Uterus (tissue), 2 donors: Measurements from ENCODE around the gene FAM43B.

ENCODE experiments used
- POLR2A ChIP-seq, 2 donors: fragments of 450-650 bp; IDR thresholded peaks; one replicate each; pipeline ENCODE4 v1.6.1; 2016; ENCODE audit warnings: antibody characterized with exemption in 2 of 2, mild to moderate bottlenecking in 1 of 2, moderate library complexity in 1 of 2
- TF ChIP-seq, protein P1 (sequence below), 4 experiments: fragments of 200-600 bp in 2 of 4; fragments of 450-650 bp in 2 of 4; sonication (generic) in 2 of 4; IDR thresholded peaks; one replicate each; pipeline ENCODE4 v1.5.1; 2016 to 2019; ENCODE audit warnings: antibody characterized with exemption in 4 of 4, mild to moderate bottlenecking in 2 of 4, moderate library complexity in 1 of 4

- TF ChIP-seq, protein P1, sequence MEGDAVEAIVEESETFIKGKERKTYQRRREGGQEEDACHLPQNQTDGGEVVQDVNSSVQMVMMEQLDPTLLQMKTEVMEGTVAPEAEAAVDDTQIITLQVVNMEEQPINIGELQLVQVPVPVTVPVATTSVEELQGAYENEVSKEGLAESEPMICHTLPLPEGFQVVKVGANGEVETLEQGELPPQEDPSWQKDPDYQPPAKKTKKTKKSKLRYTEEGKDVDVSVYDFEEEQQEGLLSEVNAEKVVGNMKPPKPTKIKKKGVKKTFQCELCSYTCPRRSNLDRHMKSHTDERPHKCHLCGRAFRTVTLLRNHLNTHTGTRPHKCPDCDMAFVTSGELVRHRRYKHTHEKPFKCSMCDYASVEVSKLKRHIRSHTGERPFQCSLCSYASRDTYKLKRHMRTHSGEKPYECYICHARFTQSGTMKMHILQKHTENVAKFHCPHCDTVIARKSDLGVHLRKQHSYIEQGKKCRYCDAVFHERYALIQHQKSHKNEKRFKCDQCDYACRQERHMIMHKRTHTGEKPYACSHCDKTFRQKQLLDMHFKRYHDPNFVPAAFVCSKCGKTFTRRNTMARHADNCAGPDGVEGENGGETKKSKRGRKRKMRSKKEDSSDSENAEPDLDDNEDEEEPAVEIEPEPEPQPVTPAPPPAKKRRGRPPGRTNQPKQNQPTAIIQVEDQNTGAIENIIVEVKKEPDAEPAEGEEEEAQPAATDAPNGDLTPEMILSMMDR (IDR thresholded peaks at IDR 0.05), result no peak
- TF ChIP-seq POLR2A (IDR thresholded peaks at IDR 0.05), result no peak
Measured at GRCh38 chr1:20588634-20589225, 36.4 kb downstream of the FAM43B start, which contains the start of gene CDA.
